Neural crest cell (in vitro differentiated cells): ENCODE data around the gene DNM3. TPM values are rescaled to one million over a fixed set of nuclear protein-coding genes. Genes with fewer than 3 reads are reported as not detected.

Experiments used
- DNase-seq: peaks from one replicate; pipeline ENCODE4 v3.0.0; 2021; ENCODE audit warnings: low read depth, mixed read lengths, low spot score
- H3K27ac Mint-ChIP-seq: one replicate; pipeline ENCODE4 v1.8.0; 2021; ENCODE audit warnings: mild to moderate bottlenecking, mixed read lengths; ENCODE audit not compliant: unreplicated experiment
- H3K27me3 Mint-ChIP-seq: 2 replicates; pipeline ENCODE4 v1.8.0; 2021; ENCODE audit warnings: low read depth, mild to moderate bottlenecking, mixed read lengths
- H3K36me3 Mint-ChIP-seq: 2 replicates; pipeline ENCODE4 v1.8.0; 2021; ENCODE audit warnings: low read depth, mild to moderate bottlenecking, mixed read lengths
- H3K4me1 Mint-ChIP-seq: 2 replicates; pipeline ENCODE4 v1.8.0; 2021; ENCODE audit warnings: mixed read lengths
- H3K4me3 Mint-ChIP-seq: one replicate; pipeline ENCODE4 v1.8.0; 2021; ENCODE audit warnings: mild to moderate bottlenecking, mixed read lengths
- H3K9me3 Mint-ChIP-seq: 2 replicates; pipeline ENCODE4 v1.8.0; 2021; ENCODE audit warnings: mixed read lengths
- CTCF ChIP-seq: fragments of 200-600 bp; sonication (generic); conservative IDR thresholded peaks from 2 replicates; pipeline ENCODE4 v1.5.0; 2021; ENCODE audit warnings: antibody characterized with exemption, mild to moderate bottlenecking
- total RNA-seq: library from RNA; stranded (reverse); gene quantifications from 2 replicates; pipeline ENCODE4 v1.2.1, GENCODE V29; 2021

Gene DNM3
- total RNA-seq, 1 donor from 2014 or later, result 3.5 TPM

GRCh38 chr1:172414331-172414730 is 573.0 kb downstream of the DNM3 start:
- no peak for DNase-seq
- peaks cover 7% of the 10 kb centered on the region for H3K4me1 Mint-ChIP-seq
- peaks cover 2% of the 10 kb centered on the region for H3K36me3 Mint-ChIP-seq
- H3K27me3 Mint-ChIP-seq, result no peaks in the 10 kb centered on the region
- no peak overlapping the region for H3K27ac Mint-ChIP-seq
- no peak overlapping the region for H3K4me3 Mint-ChIP-seq
- no peaks in the 10 kb centered on the region for H3K9me3 Mint-ChIP-seq
- TF ChIP-seq CTCF, result no peak

- TF ChIP-seq CTCF, result no peak
- H3K27ac Mint-ChIP-seq, result no peak overlapping the region
- no peaks in the 10 kb centered on the region for H3K9me3 Mint-ChIP-seq
- no peak overlapping the region for H3K4me3 Mint-ChIP-seq
- H3K27me3 Mint-ChIP-seq, result no peaks in the 10 kb centered on the region
- H3K36me3 Mint-ChIP-seq, result peaks cover 2% of the 10 kb centered on the region
- no peak for DNase-seq
- peaks cover 7% of the 10 kb centered on the region for H3K4me1 Mint-ChIP-seq
Measured at GRCh38 chr1:172416496-172417035, 575.3 kb downstream of the DNM3 start.

- TF ChIP-seq CTCF, result no peak
- peaks cover 7% of the 10 kb centered on the region for H3K4me1 Mint-ChIP-seq
- no peak for DNase-seq
- no peaks in the 10 kb centered on the region for H3K9me3 Mint-ChIP-seq
- no peaks in the 10 kb centered on the region for H3K27me3 Mint-ChIP-seq
- H3K27ac Mint-ChIP-seq, result no peak overlapping the region
- H3K4me3 Mint-ChIP-seq, result no peak overlapping the region
- H3K36me3 Mint-ChIP-seq, result no peaks in the 10 kb centered on the region
Measured at GRCh38 chr1:172417557-172417956, 576.3 kb downstream of the DNM3 start.

GRCh38 chr1:172420385-172420784 is 579.1 kb downstream of the DNM3 start, which contains the start of gene C1orf105:
Gene C1orf105 (plus strand): TSS chr1:172420685. CDS start chr1:172420886, 201 bp downstream.
- H3K36me3 Mint-ChIP-seq, result no peaks in the 10 kb centered on the region
- H3K27ac Mint-ChIP-seq, result no peak within 1 kb of the TSS
- H3K27me3 Mint-ChIP-seq, result no peaks in the 10 kb centered on the region
- H3K4me3 Mint-ChIP-seq, result no peak within 1 kb of the TSS
- H3K4me1 Mint-ChIP-seq, result peaks cover 7% of the 10 kb centered on the region
- no peak for DNase-seq
- H3K9me3 Mint-ChIP-seq, result no peaks in the 10 kb centered on the region
- TF ChIP-seq CTCF, result no peak

- peaks cover 7% of the 10 kb centered on the region for H3K4me1 Mint-ChIP-seq
Measured at GRCh38 chr1:172421974-172422604, 580.8 kb downstream of the DNM3 start.

More at GRCh38 chr1:172421974-172422604, 580.8 kb downstream of the DNM3 start:
- no peak for DNase-seq
- Mint-ChIP-seq H3K27me3 (no peaks in the 10 kb centered on the region), H3K36me3 (no peaks in the 10 kb centered on the region), H3K4me3 (no peak overlapping the region), H3K27ac (no peak overlapping the region), H3K9me3 (no peaks in the 10 kb centered on the region)
- no peak for TF ChIP-seq CTCF
